Heart left ventricle (tissue), 16 donors: ENCODE measurements around the gene COL20A1. TPM values are rescaled to one million over a fixed set of nuclear protein-coding genes. Genes with fewer than 3 reads are reported as not detected.
A peak's percentile ranks its signal among the peaks of the same experiment; 100 is the strongest.

Experiments used
- ATAC-seq, 4 donors: fragments of 200-7000 bp; cut with Tn5 transposase; one replicate each; pipeline ENCODE4 v1.9.1; 2020 to 2022; ENCODE audit warnings: moderate library complexity in 4 of 4, mild to moderate bottlenecking in 3 of 4, moderate number of reproducible peaks in 1 of 4
- DNase-seq, 5 donors: peaks; one replicate each; pipeline ENCODE4 v3.0.0-alpha.2; 2020
- H3K27ac ChIP-seq, 12 donors: fragments of 200-600 bp; sonication (generic) in 4 of 12; one replicate each; pipeline versions ENCODE4 v1.5.0 to v1.8.0; 2016 to 2022; ENCODE audit warnings: mild to moderate bottlenecking in 2 of 12
- H3K27me3 ChIP-seq, 9 donors: fragments of 200-600 bp; sonication (generic) in 2 of 9; one replicate each; pipeline versions ENCODE4 v1.5.1 to v1.8.0; 2016 to 2022; ENCODE audit warnings: mild to moderate bottlenecking in 3 of 9
- H3K36me3 ChIP-seq, 9 donors: fragments of 200-600 bp; sonication (generic) in 2 of 9; one replicate each; pipeline versions ENCODE4 v1.5.0 to v1.8.0; 2018 to 2022; ENCODE audit warnings: mild to moderate bottlenecking in 2 of 9
- H3K4me1 ChIP-seq, 12 donors: fragments of 200-600 bp; sonication (generic) in 4 of 12; one replicate each; pipeline versions ENCODE4 v1.5.0 to v1.8.0; 2016 to 2022; ENCODE audit warnings: mild to moderate bottlenecking in 3 of 12
- H3K4me3 ChIP-seq, 12 donors: fragments of 200-600 bp; sonication (generic) in 4 of 12; one replicate each; pipeline versions ENCODE4 v1.5.0 to v1.8.0; 2017 to 2022; ENCODE audit warnings: mild to moderate bottlenecking in 9 of 12, moderate library complexity in 4 of 12
- H3K9me3 ChIP-seq, 12 donors: fragments of 200-600 bp; sonication (generic) in 4 of 12; one replicate each; pipeline versions ENCODE4 v1.5.0 to v1.8.0; 2016 to 2022; ENCODE audit warnings: mild to moderate bottlenecking in 1 of 12
- CTCF ChIP-seq, 12 donors: fragments of 200-600 bp; sonication (generic) in 4 of 12; IDR thresholded peaks; one replicate each; pipeline versions ENCODE4 v1.5.0 to v1.8.0; 2018 to 2022; ENCODE audit warnings: antibody characterized with exemption in 12 of 12, mild to moderate bottlenecking in 5 of 12
- POLR2A ChIP-seq, 2 donors: fragments of 450-650 bp; IDR thresholded peaks; one replicate each; pipeline ENCODE4 v1.6.1; 2017; ENCODE audit warnings: antibody characterized with exemption in 2 of 2, mild to moderate bottlenecking in 2 of 2, moderate library complexity in 2 of 2
- WGBS, 4 donors: extraction: QIAGEN DNeasy Blood & Tissue Kit in 2 of 4; methylation state at CpG; one replicate each; pipeline versions ENCODE4 v1.1.5 to v1.1.7; 2013 to 2018; 5-methylcytosine and 5-hydroxymethylcytosine counted together
- intact Hi-C, 10 donors: fragments of 100-400 bp; cut with DNase I; formaldehyde crosslinking; loops; one replicate each; pipeline versions ENCODE4 v1.11.1 to v1.14.2; 2022
- polyA plus RNA-seq, 2 donors: library from polyadenylated mRNA; stranded (reverse); fragments of 200-250 nt; gene quantifications; one replicate each; pipeline ENCODE4 v1.2.3, GENCODE V29; 2013
- total RNA-seq, 9 donors: library from RNA; depleted of rRNA in 2 of 9; stranded (reverse); fragments of >200 nt in 2 of 9; fragmentation: NEBNext Ultra II Directional in 3 of 9; extraction: Animal tissue kit (Norgen Biotek cat#: 25700) in 3 of 9; gene quantifications; one replicate each; pipeline versions ENCODE4 v1.1.0 to v1.2.4, GENCODE V29; 2016 to 2023
- donor health status: ischemic (EF 13 %, LVEDD 7.1; RV severe dilation, severe dysfunction).
- donor health status: healthy with polysubstance abuse.
- donor health status: DM: no; HTN: yes; CAD: no.
- donor health status: DM: no; HTN: no; CAD: no.
- donor health status: ischemic (EF 25% LVEDD 6.9; RV normal size, moderate dysfunction).
- donor health status: ischemic (EF 25% LVEDD 5.7; RV mildly dilated, moderate dysfunction).
- donor health status: healthy.
- donor health status: DM: yes; HTN: yes; CAD: no.
- donor health status: ischemic (EF 35%, LVEDD 5.7; RV mildly dilated, moderate dysfunction).
- donor health status: nonischemic (EF 11% LVEDD 7.7; RV severe dilation, severe dysfunction).
- donor health status: DM: yes; HTN: yes; CAD: no.
- donor health status: PGD.
- donor health status: ischemic (EF 29% LVEDD 5.4; RV normal size, mild dysfunction).
- donor health status: nonischemic (EF 23%, LVEDD 6.1; RV moderate dilation, normal function).

COL20A1 gene
- total and polyA plus RNA-seq, 11 donors: not detected

GRCh38 chr20:63272105-63273058 is 20.6 kb upstream of the COL20A1 start, which contains the start of gene ARFGAP1:
ARFGAP1 (plus strand) TSS chr20:63272813; CDS start chr20:63275581, 2,768 bp downstream.
- H3K9me3 ChIP-seq: no peaks in the 10 kb centered on the region
- TF ChIP-seq POLR2A (IDR thresholded peaks at IDR 0.05) (peak in 1 of 2 donors; percentile 88), CTCF (IDR thresholded peaks at IDR 0.05) (no peak)
- H3K27ac ChIP-seq: peak within 1 kb of the TSS in 11 of 12 donors; percentile 17 to 84 (median 69)
- WGBS, 4 donors: 1 to 6% (median 3%) methylated on average over 11 to 97 of the region's 97 CpGs
- DNase-seq: peak; percentile 91 to 95 (median 94)
- peaks cover 0 to 9% (median 2%) of the 10 kb centered on the region in 9 donors for H3K27me3 ChIP-seq
- intact Hi-C loops: loop anchor here in 2 of 10 donors (5.0 kb wide), 1 partner anchor 55 kb away; the partner anchor contains the start of gene YTHDF1 (in 2 of the 2)
- H3K4me3 ChIP-seq: peak within 1 kb of the TSS; percentile 76 to 96 (median 88)
- H3K36me3 ChIP-seq: peaks cover 0 to 22% (median 15%) of the 10 kb centered on the region in 9 donors
- peak; percentile 94 to 98 (median 98) for ATAC-seq
- peaks cover 2 to 29% (median 20%) of the 10 kb centered on the region in 12 donors for H3K4me1 ChIP-seq

GRCh38 chr20:63273059-63273579 is 19.9 kb upstream of the COL20A1 start:
- H3K9me3 ChIP-seq: no peaks in the 10 kb centered on the region
- intact Hi-C loops: loop anchor here in 2 of 10 donors (5.0 kb wide), 1 partner anchor 56 kb away; the partner anchor contains the start of gene YTHDF1 (in 2 of the 2)
- no peak for ATAC-seq

GRCh38 chr20:63273635-63274380 is 19.2 kb upstream of the COL20A1 start:
- WGBS, 4 donors: 34 to 47% (median 39%) methylated on average over 18 to 20 of the region's 20 CpGs
- H3K27me3 ChIP-seq: no peaks in the 10 kb centered on the region
- H3K36me3 ChIP-seq: peaks cover 0 to 37% (median 28%) of the 10 kb centered on the region in 9 donors
- H3K4me1 ChIP-seq: peaks cover 2 to 29% (median 20%) of the 10 kb centered on the region in 12 donors
- TF ChIP-seq POLR2A (IDR thresholded peaks at IDR 0.05) (no peak), CTCF (IDR thresholded peaks at IDR 0.05) (no peak)
- peak overlapping the region; percentile 76 to 96 (median 88) for H3K4me3 ChIP-seq
- intact Hi-C loops: loop anchor here in 2 of 10 donors (5.0 kb wide), 1 partner anchor 57 kb away; the partner anchor contains the start of gene YTHDF1 (in 2 of the 2)
- H3K27ac ChIP-seq: peak overlapping the region in 3 of 12 donors; percentile 37 to 84 (median 69)
- no peaks in the 10 kb centered on the region for H3K9me3 ChIP-seq
- no peak for DNase-seq
- ATAC-seq: no peak

More at GRCh38 chr20:63273059-63273579, 19.9 kb upstream of the COL20A1 start:
- H3K4me3 ChIP-seq: peak overlapping the region; percentile 76 to 96 (median 88)
- DNase-seq: no peak
- H3K27ac ChIP-seq: peak overlapping the region in 11 of 12 donors; percentile 17 to 84 (median 69)
- peaks cover 0 to 2% (median 0%) of the 10 kb centered on the region in 9 donors for H3K27me3 ChIP-seq
- 0 to 1% (median 0%) methylated on average over 12 to 37 of the region's 37 CpGs for WGBS, 4 donors
- H3K36me3 ChIP-seq: peaks cover 0 to 30% (median 22%) of the 10 kb centered on the region in 9 donors
- H3K4me1 ChIP-seq: peaks cover 2 to 29% (median 20%) of the 10 kb centered on the region in 12 donors
- TF ChIP-seq CTCF (IDR thresholded peaks at IDR 0.05) (no peak), POLR2A (IDR thresholded peaks at IDR 0.05) (no peak)
